HepG2 (cell line): ENCODE results near the gene TGM3. TPM values are rescaled to one million over a fixed set of nuclear protein-coding genes. Genes with fewer than 3 reads are reported as not detected.

Source experiments
- ATAC-seq: fragments of 200-7000 bp; cut with Tn5 transposase; 3 replicates; pipeline ENCODE4 v1.9.1; 2020; ENCODE audit warnings: mild to moderate bottlenecking, moderate library complexity
- BruUV-seq: library from RNA; stranded (reverse); fragments of 400-500 nt; replicated peaks from 2 replicates; lab custom pipeline; 2021; lab: Mats Ljungman, UMichigan
- CTCF ChIA-PET: fragments of 300-600 bp; formaldehyde crosslinking; extraction: SDS; loops from one replicate; lab custom pipeline; 2021; ENCODE audit warnings: low total read pairs, inconsistent platforms, low intra/inter-chr PET ratio; lab: Yijun Ruan, JAX
- POLR2A ChIA-PET: fragments of 350-600 bp; sonication (Branson Sonifier 250); formaldehyde crosslinking; loops from one replicate; lab custom pipeline; 2020; ENCODE audit warnings: antibody characterized with exemption, inconsistent platforms; lab: Yijun Ruan, JAX
- DNase-seq: peaks from one replicate; pipeline ENCODE4 v3.0.0-alpha.2; 2015; ENCODE audit warnings: low spot score
- FAIRE-seq: peaks from 3 replicates; lab custom pipeline; 2011; peaks lifted over from hg19 to GRCh38; lab: Jason Lieb, UNC
- H2AFZ ChIP-seq: one replicate; pipeline ENCODE4 v1.6.1; 2011; ENCODE audit warnings: low read length, inconsistent platforms
- H3K27ac ChIP-seq: fragments of 300-600 bp; 3 replicates; pipeline ENCODE4 v1.8.0; 2011; ENCODE audit warnings: mixed run types, mild to moderate bottlenecking, mixed read lengths, low read length, inconsistent platforms; ENCODE audit not compliant: insufficient read depth; ENCODE audit errors: extremely low read length
- H3K27me3 ChIP-seq, 2 experiments: fragments of 200-600 bp in 1 of 2; 2 replicates in 1 of 2; 3 replicates in 1 of 2; pipeline versions ENCODE4 v1.6.0 to v1.8.0; 2011; ENCODE audit warnings: low read length in 2 of 2, mild to moderate bottlenecking in 2 of 2, moderate library complexity in 2 of 2, inconsistent platforms in 1 of 2; ENCODE audit not compliant: insufficient read depth in 2 of 2, control insufficient read depth in 1 of 2
- H3K36me3 ChIP-seq, 2 experiments: fragments of 200-600 bp in 1 of 2; replicated peaks in 1 of 2; 2 replicates in 1 of 2; 3 replicates in 1 of 2; pipeline versions ENCODE4 v1.5.1 to v1.8.0; 2011; ENCODE audit warnings: low read length in 2 of 2, inconsistent platforms in 1 of 2; ENCODE audit not compliant: insufficient read depth in 2 of 2, control insufficient read depth in 1 of 2
- H3K4me1 ChIP-seq: 2 replicates; pipeline ENCODE4 v1.5.1; 2012; ENCODE audit warnings: low read length, inconsistent platforms; ENCODE audit not compliant: insufficient read depth
- H3K4me2 ChIP-seq: 2 replicates; pipeline ENCODE4 v1.6.0; 2011; ENCODE audit warnings: low read depth, low read length, inconsistent platforms
- H3K4me3 ChIP-seq, 3 experiments: fragments of 200-600 bp in 1 of 3; sonication (generic), shearing (Covaris generic) in 1 of 3; replicated peaks in 1 of 3; 2 replicates each; pipeline ENCODE4 v1.5.1; 2011 to 2016; ENCODE audit warnings: low read length in 3 of 3, inconsistent platforms in 2 of 3, low read depth in 2 of 3, mild to moderate bottlenecking in 2 of 3, control low read depth in 1 of 3, mixed read lengths in 1 of 3; ENCODE audit not compliant: insufficient read depth in 1 of 3
- H3K79me2 ChIP-seq: one replicate; pipeline ENCODE4 v1.6.1; 2011; ENCODE audit warnings: low read length, inconsistent platforms; ENCODE audit not compliant: insufficient read depth
- H3K9ac ChIP-seq: 2 replicates; pipeline ENCODE4 v1.6.0; 2011; ENCODE audit warnings: mild to moderate bottlenecking, low read depth, low read length, inconsistent platforms; ENCODE audit not compliant: insufficient read depth
- H3K9me3 ChIP-seq: 2 replicates; pipeline ENCODE4 v1.5.1; 2012; ENCODE audit warnings: mild to moderate bottlenecking, low read length
- H4K20me1 ChIP-seq: 2 replicates; pipeline ENCODE4 v1.6.0; 2011; ENCODE audit warnings: inconsistent platforms, mild to moderate bottlenecking, low read length, moderate library complexity; ENCODE audit not compliant: insufficient read depth
- HOMEZ ChIP-seq: IDR thresholded peaks from 2 replicates; pipeline ENCODE4 v1.6.1; 2016; ENCODE audit warnings: low read depth
- ZBTB21 ChIP-seq: sonication (generic); formaldehyde crosslinking; IDR thresholded peaks from 2 replicates; pipeline ENCODE4 v1.4.0; 2020; ENCODE audit warnings: missing genetic modification reagents
- ZBTB40 ChIP-seq, 2 experiments: fragments of 450-650 bp in 1 of 2; sonication (generic) in 1 of 2; formaldehyde crosslinking in 1 of 2; IDR thresholded peaks; 2 replicates each; pipeline versions ENCODE4 v1.6.1 to v1.8.0; 2016 to 2022; ENCODE audit warnings: antibody characterized with exemption in 1 of 2, mild to moderate bottlenecking in 1 of 2, missing genetic modification reagents in 1 of 2
- ZNF224 ChIP-seq: sonication (generic); formaldehyde crosslinking; IDR thresholded peaks from 2 replicates; pipeline ENCODE4 v1.5.0; 2020; ENCODE audit warnings: mild to moderate bottlenecking, missing genetic modification reagents
- ZNF589 ChIP-seq: sonication (generic); formaldehyde crosslinking; conservative IDR thresholded peaks from 2 replicates; pipeline ENCODE4 v1.8.0; 2022; ENCODE audit warnings: mild to moderate bottlenecking, moderate library complexity, missing genetic modification reagents
- ZXDC ChIP-seq: sonication (generic); formaldehyde crosslinking; IDR thresholded peaks from 2 replicates; pipeline ENCODE4 v1.5.0; 2020; ENCODE audit warnings: mild to moderate bottlenecking, missing genetic modification reagents
- WGBS: methylation state at CpG from one replicate; pipeline ENCODE4 v1.1.6; 2017; ENCODE audit warnings: low lambda C conversion rate; 5-methylcytosine and 5-hydroxymethylcytosine counted together
- in situ Hi-C: cut with HindIII; loops from 2 replicates; pipeline ENCODE4 v1.10.0; 2017; ENCODE audit warnings: low pct_unique_long_range_greater_than_20kb; ENCODE audit not compliant: extremely low pct_ligation_motif_present
- intact Hi-C: fragments of 100-400 bp; cut with micrococcal nuclease; formaldehyde crosslinking; loops from one replicate; pipeline ENCODE4 v1.10.0; 2022; ENCODE audit not compliant: unreplicated experiment
- polyA plus RNA-seq, 8 experiments: library from polyadenylated mRNA; depleted of rRNA in 3 of 8; stranded (reverse) in 7 of 8; unstranded in 1 of 8; fragments of >200 nt; fragmentation: Illumina TruSeq in 4 of 8; extraction: Trizol in 4 of 8; gene quantifications; 2 replicates each; pipeline versions ENCODE4 v1.2.1 to v1.2.3, GENCODE V29; 2011 to 2016; ENCODE audit warnings: low read depth in 4 of 8, missing spikeins in 1 of 8, mixed read lengths in 1 of 8; ENCODE audit not compliant: insufficient read depth in 1 of 8
- total RNA-seq, 5 experiments: library from RNA; depleted of rRNA; stranded (reverse); fragments of >200 nt; fragmentation: Illumina TruSeq; extraction: Trizol; gene quantifications; 2 replicates each; pipeline ENCODE4 v1.2.3, GENCODE V29; 2016; ENCODE audit warnings: low read depth in 1 of 5

Gene TGM3
- total and polyA plus RNA-seq, 2 of the 13 experiments (the other 11 are each of a cell fraction or from before 2014, with no cell fraction given) = not detected

- no TSS peak for BruUV-seq
- in situ Hi-C loops (no loop called here), intact Hi-C loops (no loop called here)
- peaks cover 16% of the 10 kb centered on the region for H3K4me1 ChIP-seq
- H3K27ac ChIP-seq = no peak overlapping the region
- 33% methylated on average over 5 of the region's 5 CpGs for WGBS
- CTCF ChIA-PET = no interaction called here
- DNase-seq (no peak), ATAC-seq (no peak), FAIRE-seq (no peak)
- H3K9ac ChIP-seq = no peak overlapping the region
- no peaks in the 10 kb centered on the region for H3K79me2 ChIP-seq
- peaks cover 0 to 11% of the 10 kb centered on the region in 2 experiments; a peak in 2 of 5 replicates for H3K27me3 ChIP-seq
- no peaks in the 10 kb centered on the region for H3K9me3 ChIP-seq
- POLR2A ChIA-PET = no interaction called here
- no peak for TF ChIP-seq ZXDC (CRISPR knock-in tag)
- no peak for TF ChIP-seq ZBTB21 (CRISPR knock-in tag)
- no peak for TF ChIP-seq ZNF589 (CRISPR knock-in tag)
- TF ChIP-seq ZBTB40 (IDR thresholded peaks at IDR 0.05) = no peak
- no peak for TF ChIP-seq ZBTB40 (CRISPR knock-in tag; IDR thresholded peaks at IDR 0.05)
- no peak for TF ChIP-seq HOMEZ (CRISPR knock-in tag)
- no peak for TF ChIP-seq ZNF224 (CRISPR knock-in tag)
- no peaks in the 10 kb centered on the region for H3K36me3 ChIP-seq
- no peak overlapping the region for H3K4me3 ChIP-seq
- no peaks in the 10 kb centered on the region for H4K20me1 ChIP-seq
- H3K4me2 ChIP-seq = no peak overlapping the region
- H2AFZ ChIP-seq = no peak overlapping the region
Observed at GRCh38 chr20:2279253-2279779, 16.5 kb upstream of the TGM3 start.
